ENCODE measurements around the gene KL.

The KL gene

GRCh38 chr13:33016414-33017322 is at the start of gene KL:
Gene KL, plus strand, starts transcription at chr13:33016423. Its CDS starts 18 bp downstream, at chr13:33016441.
- no peak for DNase-seq

GRCh38 chr13:32967584-32968182 is 48.5 kb upstream of the KL start:
- DNase-seq = no peak

- DNase-seq = no peak
Observed at GRCh38 chr13:32968316-32968715, 47.9 kb upstream of the KL start.

GRCh38 chr13:32968793-32969192 is 47.4 kb upstream of the KL start:
- no peak for DNase-seq

GRCh38 chr13:32969516-32969941 is 46.7 kb upstream of the KL start:
- no peak for DNase-seq

GRCh38 chr13:32976056-32976805 is 40.0 kb upstream of the KL start:
- DNase-seq = no peak

- no peak for DNase-seq
Observed at GRCh38 chr13:32976912-32977311, 39.3 kb upstream of the KL start.

- no peak for DNase-seq
Observed at GRCh38 chr13:32977321-32977720, 38.9 kb upstream of the KL start.

- DNase-seq = no peak
Observed at GRCh38 chr13:32978278-32978677, 37.9 kb upstream of the KL start.

- no peak for DNase-seq
Observed at GRCh38 chr13:32983058-32983457, 33.2 kb upstream of the KL start.

- no peak for DNase-seq
Observed at GRCh38 chr13:32984857-32985626, 31.2 kb upstream of the KL start.

GRCh38 chr13:32986552-32986951 is 29.7 kb upstream of the KL start:
- DNase-seq = no peak

- DNase-seq = no peak
Observed at GRCh38 chr13:32987462-32987861, 28.8 kb upstream of the KL start.

- DNase-seq = no peak
Observed at GRCh38 chr13:32988608-32989289, 27.5 kb upstream of the KL start.

GRCh38 chr13:32989290-32989667 is 26.9 kb upstream of the KL start:
- DNase-seq = no peak

GRCh38 chr13:32989942-32990341 is 26.3 kb upstream of the KL start:
- no peak for DNase-seq

GRCh38 chr13:32993145-32993544 is 23.1 kb upstream of the KL start:
- no peak for DNase-seq

- no peak for DNase-seq
Observed at GRCh38 chr13:32997399-32997798, 18.8 kb upstream of the KL start.

- DNase-seq = no peak
Observed at GRCh38 chr13:32998966-32999365, 17.3 kb upstream of the KL start.

- DNase-seq = no peak
Observed at GRCh38 chr13:33000365-33000764, 15.9 kb upstream of the KL start.

GRCh38 chr13:33003458-33004019 is 12.7 kb upstream of the KL start:
- DNase-seq = no peak

GRCh38 chr13:33004511-33004910 is 11.7 kb upstream of the KL start:
- no peak for DNase-seq
